ENCODE results near the gene ELMOD3. TPM values are rescaled to one million over a fixed set of nuclear protein-coding genes. Genes with fewer than 3 reads are reported as not detected.

ELMOD3 gene
- 19.9 and 22.3 TPM in 2 replicates for total RNA-seq

- TF ChIP-seq CTCF (IDR thresholded peaks at IDR 0.05; ENCODE audit: insufficient read depth, low read length, poor library complexity, severe bottlenecking): no peak
- peaks cover 1% of the 10 kb centered on the region for H3K36me3 ChIP-seq (ENCODE audit: control insufficient read depth, insufficient read depth, low read length)
- H3K4me3 ChIP-seq (ENCODE audit: low read depth, low read length): peak within 1 kb of the TSS; percentile 73
- DNase-seq (ENCODE audit: low read depth): peak; percentile 98
- no peaks in the 10 kb centered on the region for H3K27me3 ChIP-seq (ENCODE audit: control insufficient read depth, insufficient read depth, low read length)
Observed at GRCh38 chr2:85354286-85355072, at the start of gene ELMOD3, which contains the start of gene RETSAT. TSS of gene ELMOD3 (plus strand) at chr2:85354769. CDS start at chr2:85357199, 2,430 bp downstream. TSS of gene RETSAT (minus strand) at chr2:85354528. CDS start at chr2:85354507, 21 bp downstream.

GRCh38 chr2:85307527-85307897 is 47.1 kb upstream of the ELMOD3 start:
- TF ChIP-seq CTCF (IDR thresholded peaks at IDR 0.05; ENCODE audit: insufficient read depth, low read length, poor library complexity, severe bottlenecking): no peak
- H3K4me3 ChIP-seq (ENCODE audit: low read depth, low read length): no peak overlapping the region
- no peak for DNase-seq (ENCODE audit: low read depth)
- H3K27me3 ChIP-seq (ENCODE audit: control insufficient read depth, insufficient read depth, low read length): no peaks in the 10 kb centered on the region
- no peaks in the 10 kb centered on the region for H3K36me3 ChIP-seq (ENCODE audit: control insufficient read depth, insufficient read depth, low read length)

DNA sequence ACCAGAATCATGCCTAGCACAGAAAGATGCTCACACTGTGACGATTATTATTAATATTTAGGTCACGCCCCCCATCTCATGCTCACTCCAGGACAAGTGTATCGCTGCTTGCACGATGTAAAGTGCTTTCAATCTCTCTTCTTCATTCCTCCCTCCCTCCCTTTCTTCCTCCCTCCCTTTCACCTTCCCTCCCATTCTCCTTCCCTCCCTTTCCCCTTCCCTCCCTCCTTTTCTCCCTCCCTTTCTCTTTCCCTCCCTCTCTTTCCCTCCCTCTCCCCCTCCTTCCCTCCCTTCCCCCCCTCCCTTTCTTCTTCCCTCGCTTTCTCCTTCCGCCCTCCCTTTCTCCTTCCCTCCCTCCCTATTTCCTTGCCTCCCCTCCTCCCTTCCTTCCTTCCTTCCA is 46.4 kb upstream of the ELMOD3 start:
- H3K36me3 ChIP-seq (ENCODE audit: control insufficient read depth, insufficient read depth, low read length): no peaks in the 10 kb centered on the region
- DNase-seq (ENCODE audit: low read depth): no peak
- H3K27me3 ChIP-seq (ENCODE audit: control insufficient read depth, insufficient read depth, low read length): no peaks in the 10 kb centered on the region
- TF ChIP-seq CTCF (IDR thresholded peaks at IDR 0.05; ENCODE audit: insufficient read depth, low read length, poor library complexity, severe bottlenecking): no peak
- no peak overlapping the region for H3K4me3 ChIP-seq (ENCODE audit: low read depth, low read length)

GRCh38 chr2:85308896-85309555 is 45.5 kb upstream of the ELMOD3 start:
- Histone ChIP-seq H3K27me3 (ENCODE audit: control insufficient read depth, insufficient read depth, low read length) (no peaks in the 10 kb centered on the region), H3K4me3 (ENCODE audit: low read depth, low read length) (no peak overlapping the region), H3K36me3 (ENCODE audit: control insufficient read depth, insufficient read depth, low read length) (no peaks in the 10 kb centered on the region)
- DNase-seq (ENCODE audit: low read depth): peak; percentile 91
- TF ChIP-seq CTCF (IDR thresholded peaks at IDR 0.05; ENCODE audit: insufficient read depth, low read length, poor library complexity, severe bottlenecking): no peak

GRCh38 chr2:85309699-85310321 is 44.8 kb upstream of the ELMOD3 start:
- no peaks in the 10 kb centered on the region for H3K36me3 ChIP-seq (ENCODE audit: control insufficient read depth, insufficient read depth, low read length)
- TF ChIP-seq CTCF (IDR thresholded peaks at IDR 0.05; ENCODE audit: insufficient read depth, low read length, poor library complexity, severe bottlenecking): no peak

More at GRCh38 chr2:85309699-85310321, 44.8 kb upstream of the ELMOD3 start:
- H3K4me3 ChIP-seq (ENCODE audit: low read depth, low read length): no peak overlapping the region
- H3K27me3 ChIP-seq (ENCODE audit: control insufficient read depth, insufficient read depth, low read length): no peaks in the 10 kb centered on the region
- no peak for DNase-seq (ENCODE audit: low read depth)

Data from kidney epithelial cell (primary cell).